Measurements from ENCODE around the gene DGCR2.

DNA sequence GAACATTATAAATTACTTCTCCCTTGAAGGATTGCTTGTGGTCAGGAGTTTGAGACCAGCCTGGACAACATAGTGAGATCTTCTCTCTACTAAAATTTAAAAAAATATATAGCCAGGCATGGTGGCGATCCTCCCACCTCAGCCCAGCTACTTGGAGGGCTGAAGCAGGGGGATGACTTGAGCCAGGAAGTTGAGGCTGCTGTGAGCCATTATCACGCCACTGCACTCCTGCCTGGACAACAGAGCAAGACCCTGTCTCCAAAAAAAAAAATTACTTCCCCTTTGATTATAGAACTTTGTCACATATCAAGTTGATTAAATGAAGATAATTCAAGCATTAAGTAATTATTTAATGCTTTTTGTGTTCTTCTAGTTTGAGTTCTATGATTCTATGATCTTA is 121.0 kb downstream of the DGCR2 start:
- no peak for TF ChIP-seq EZH2 (IDR thresholded peaks at IDR 0.05; ENCODE audit: insufficient read depth, poor library complexity, severe bottlenecking)
- no peak for TF ChIP-seq EZH2phosphoT487 (IDR thresholded peaks at IDR 0.05; ENCODE audit: insufficient read depth, low read depth)

All from GM23248 (cell line).